ENCODE data around the gene CELA2B.
"Not testable (repeated sequence)": the region's sequence is repeated elsewhere in the genome, so short reads cannot be mapped to it uniquely, and the experiment has no call there.

DNA sequence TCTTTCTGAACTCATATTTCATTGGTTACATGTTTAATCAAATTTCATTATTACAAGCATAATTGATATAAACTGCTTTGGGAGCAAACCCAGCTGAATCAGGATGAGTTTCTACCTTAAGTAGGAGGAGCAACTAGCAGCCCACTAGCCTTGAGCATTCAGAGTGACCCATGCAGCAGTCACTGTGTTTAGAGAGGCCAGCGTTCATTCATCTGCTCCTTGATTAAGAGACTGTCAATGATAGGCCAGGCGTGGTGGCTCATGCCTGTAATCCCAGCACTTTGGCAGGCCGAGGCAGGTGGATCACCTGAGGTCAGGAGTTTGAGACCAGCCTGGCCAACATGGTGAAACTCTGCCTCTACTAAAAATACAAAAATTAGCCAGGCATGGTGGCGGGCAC, 17.5 kb upstream of the CELA2B start:
- not testable (repeated sequence) for TF ChIP-seq TCF12 (IDR thresholded peaks at IDR 0.05); YY1 (IDR thresholded peaks at IDR 0.05; ENCODE audit: low read depth)

All from SK-N-SH (cell line).